Mesenteric fat pad (tissue), 1 donor: ENCODE measurements around the gene WFDC2. TPM values are rescaled to one million over a fixed set of nuclear protein-coding genes. Genes with fewer than 3 reads are reported as not detected.

ENCODE experiments used
- DNase-seq: peaks from one replicate; pipeline ENCODE4 v3.0.0-alpha.2; 2020; ENCODE audit warnings: low spot score
- microRNA-seq: library from miRNA; unstranded; fragments of <30 nt; microRNA quantifications from one replicate; pipeline ENCODE4 v1.2.0, GENCODE V29; 2020; ENCODE audit warnings: borderline number of aligned reads
- total RNA-seq: library from RNA; stranded (reverse); fragmentation: NEBNext Ultra II Directional; extraction: Animal tissue kit (Norgen Biotek cat#: 25700); gene quantifications from one replicate; pipeline ENCODE4 v1.2.1, GENCODE V29; 2021
- donor health status: DM: yes; HTN: yes; CAD: no.

The WFDC2 gene
- total RNA-seq, 1 donor from 2014 or later = not detected

DNA sequence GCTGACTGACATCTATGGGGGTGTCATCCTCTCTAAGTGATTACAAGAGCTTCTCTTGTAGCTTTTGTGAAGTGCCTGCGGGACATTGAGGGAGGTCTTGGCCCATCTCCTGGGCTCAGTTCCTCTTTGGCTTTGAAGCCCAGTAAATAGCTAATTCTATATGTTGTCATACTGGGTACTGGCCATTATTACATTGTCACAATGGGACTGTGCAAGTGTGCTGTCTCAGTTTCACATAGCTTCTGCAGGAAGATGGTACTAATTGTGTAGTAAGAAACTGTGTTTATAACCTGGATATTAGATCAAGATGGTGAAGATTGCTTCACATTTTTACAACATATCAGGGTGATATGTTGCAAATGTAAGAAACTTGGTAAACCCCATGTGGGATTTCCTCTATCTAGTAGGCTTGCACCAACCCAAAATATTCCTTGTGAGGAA, 26.0 kb downstream of the WFDC2 start:
- DNase-seq = no peak

DNA sequence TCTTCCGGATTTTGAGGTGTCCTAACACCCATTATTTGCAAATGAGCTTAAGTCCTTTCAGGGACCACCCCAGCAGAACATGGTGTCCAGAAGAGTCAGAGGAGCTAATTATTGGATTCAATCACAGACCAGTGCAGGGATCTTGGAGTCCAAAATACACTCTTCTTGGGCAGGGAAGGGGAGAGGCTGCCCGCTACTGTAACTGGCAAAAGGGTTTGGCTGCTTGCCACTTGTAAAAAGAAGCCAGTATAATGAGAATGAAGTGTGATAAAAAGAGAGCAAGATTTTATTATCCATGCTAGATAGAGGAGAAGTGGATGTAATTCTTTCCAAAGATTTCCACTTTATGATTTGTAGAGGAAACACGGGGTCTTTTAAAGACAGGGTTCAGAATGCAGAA, 26.6 kb downstream of the WFDC2 start:
- no peak for DNase-seq

DNA sequence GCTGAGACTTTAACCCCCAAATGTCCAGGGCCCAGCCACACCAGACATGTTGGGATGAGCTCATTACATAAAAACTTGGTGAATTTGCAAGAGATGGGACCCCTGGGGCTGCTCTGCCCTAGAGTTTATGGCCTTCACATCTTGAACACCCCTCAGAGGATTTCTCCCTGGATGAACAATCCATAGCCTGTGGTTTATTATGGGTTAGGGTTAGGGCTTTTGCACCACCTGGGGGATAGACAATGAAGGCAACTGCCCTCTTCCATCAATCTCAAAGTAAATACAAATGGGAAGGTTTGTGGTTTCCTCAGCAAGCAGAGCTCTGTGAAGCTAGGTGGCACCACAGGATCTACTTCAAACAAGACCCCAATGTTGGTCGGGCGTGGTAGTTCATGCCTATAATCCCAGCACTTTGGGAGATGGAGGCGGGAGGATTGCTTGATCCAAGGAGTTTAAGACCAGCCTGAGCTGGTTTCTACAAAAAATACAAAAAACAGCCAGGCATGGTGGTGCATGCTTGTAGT, 28.5 kb downstream of the WFDC2 start:
- no peak for DNase-seq

DNA sequence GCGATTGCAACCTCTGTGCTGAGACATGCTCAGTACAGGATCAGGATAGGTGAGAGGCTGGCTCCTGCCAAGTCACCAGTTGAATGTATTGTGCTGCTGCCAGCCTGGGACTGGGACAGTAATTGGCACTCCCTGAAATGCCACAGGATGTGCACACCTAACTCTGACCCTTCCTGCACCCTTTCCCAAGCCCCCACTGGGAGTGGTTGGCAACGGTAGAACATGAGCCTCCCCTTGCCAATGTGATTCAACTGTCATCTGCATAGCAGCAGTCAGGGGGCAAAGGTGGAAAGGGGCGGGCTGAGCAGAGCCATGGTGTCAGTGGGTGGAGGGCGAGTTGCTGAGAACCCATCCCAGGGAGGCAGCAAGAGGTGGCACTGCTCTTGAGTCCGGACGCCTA, 30.5 kb downstream of the WFDC2 start:
- DNase-seq = no peak

DNA sequence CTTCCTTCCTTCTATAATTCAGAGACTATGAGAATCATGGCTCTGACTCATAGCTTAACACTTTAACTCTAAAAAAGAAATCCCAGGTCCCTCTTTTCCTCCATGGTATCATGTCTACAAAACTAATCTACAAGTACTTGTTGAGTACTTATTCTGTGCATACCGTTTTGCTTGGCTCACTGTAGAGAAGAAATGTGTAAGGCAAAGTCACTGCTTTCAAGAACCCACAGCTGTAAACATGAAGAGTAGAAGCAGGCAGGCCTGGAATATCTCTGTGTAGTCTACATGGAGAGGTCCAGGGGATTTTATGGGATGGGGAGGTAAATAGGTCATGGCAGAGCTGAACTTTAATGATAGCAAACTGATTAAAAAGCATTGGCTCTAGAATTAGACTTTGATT, 32.0 kb downstream of the WFDC2 start:
- DNase-seq = no peak

DNA sequence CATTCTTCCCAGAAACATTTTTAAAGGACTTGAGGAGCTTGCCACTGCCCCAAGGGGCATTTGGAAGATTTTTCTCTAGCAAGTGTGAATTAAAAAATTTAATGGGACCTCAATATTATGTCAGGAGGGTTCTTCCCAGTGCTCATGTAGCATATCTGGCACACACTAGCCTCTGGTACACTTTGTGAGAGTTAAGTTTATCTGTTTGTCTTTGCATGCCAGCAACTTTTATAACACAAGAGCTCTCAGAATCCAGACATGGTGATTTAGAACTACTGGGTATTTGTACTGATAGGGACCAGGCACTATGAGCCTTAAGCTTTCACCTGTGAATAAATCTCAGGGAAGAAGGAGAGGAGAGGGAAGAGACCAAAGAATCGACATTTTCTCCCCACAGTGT, 33.0 kb downstream of the WFDC2 start:
- DNase-seq = no peak

DNA sequence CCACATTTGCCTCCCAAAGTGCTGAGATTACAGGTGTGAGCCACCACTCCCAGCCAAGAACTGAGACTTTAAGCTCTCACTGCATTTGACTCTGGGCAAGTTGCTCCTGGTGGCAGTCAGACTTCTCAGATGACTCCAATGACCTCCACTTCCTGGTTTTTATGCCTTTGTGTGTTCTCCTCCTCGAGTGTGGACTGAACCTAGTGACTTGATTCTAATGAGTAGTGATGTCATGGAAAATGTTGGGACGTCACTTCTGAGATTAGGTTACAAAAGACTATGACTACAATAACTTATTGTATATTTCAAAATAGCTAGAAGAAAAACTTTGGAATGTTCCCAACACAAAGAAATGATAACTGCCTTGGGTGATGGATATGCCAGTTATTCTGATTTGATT, 33.9 kb downstream of the WFDC2 start:
- no peak for DNase-seq

DNA sequence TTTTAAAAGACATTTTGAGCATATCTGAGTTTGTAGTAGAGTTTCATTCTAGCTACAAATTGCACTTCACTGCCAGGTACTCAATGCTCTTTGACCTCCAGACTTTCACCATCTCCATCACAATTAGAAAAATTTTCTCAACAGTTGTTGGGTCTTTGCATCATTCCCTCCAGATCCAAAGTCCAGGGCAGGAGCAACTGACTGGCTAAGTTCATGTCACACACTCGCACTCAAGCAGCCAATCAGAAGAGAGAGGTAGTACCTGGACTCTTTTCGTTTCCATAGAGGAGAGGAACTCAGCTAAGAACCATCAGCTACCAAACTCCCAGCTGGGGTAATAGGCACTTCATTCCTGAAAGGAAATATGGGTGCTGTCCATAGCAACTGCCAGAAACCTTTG, 36.8 kb downstream of the WFDC2 start:
- no peak for DNase-seq

DNA sequence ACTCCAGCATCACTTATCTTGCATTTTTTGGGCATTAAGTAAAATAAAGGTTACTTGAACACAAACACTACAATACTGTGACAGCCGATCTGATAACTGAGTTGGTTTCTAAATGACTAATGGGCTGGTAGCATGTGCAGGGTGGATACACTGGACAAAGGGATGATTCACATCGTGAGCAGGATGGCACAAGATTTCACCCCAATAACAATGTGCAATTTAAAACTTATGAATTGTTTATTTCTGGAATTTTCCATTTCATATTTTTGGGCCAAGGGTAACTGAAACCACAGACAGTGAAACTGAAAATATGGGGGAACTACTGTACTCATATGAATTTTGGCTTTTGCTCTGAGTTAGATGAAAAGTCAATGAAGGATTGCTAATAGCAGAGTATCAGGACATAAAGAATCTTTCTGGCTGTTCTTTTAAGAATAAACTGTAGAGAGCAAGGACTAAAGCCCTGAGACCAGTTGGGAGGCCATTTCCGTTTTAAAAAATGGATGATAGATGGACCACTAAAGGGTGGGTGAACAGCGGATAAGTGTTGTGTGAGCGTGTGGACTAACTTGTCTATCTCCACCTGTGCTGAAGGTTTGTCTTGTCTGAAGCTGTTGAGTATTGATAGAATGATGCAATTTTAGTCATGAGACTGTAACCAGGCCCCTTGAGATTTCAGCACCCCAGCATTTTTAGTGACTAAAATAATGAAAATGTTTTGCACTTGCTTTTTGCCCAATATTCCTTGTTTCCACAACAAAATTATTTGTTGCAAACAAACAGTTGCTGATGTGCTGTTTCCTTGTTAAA, 37.7 kb downstream of the WFDC2 start:
- no peak for DNase-seq

DNA sequence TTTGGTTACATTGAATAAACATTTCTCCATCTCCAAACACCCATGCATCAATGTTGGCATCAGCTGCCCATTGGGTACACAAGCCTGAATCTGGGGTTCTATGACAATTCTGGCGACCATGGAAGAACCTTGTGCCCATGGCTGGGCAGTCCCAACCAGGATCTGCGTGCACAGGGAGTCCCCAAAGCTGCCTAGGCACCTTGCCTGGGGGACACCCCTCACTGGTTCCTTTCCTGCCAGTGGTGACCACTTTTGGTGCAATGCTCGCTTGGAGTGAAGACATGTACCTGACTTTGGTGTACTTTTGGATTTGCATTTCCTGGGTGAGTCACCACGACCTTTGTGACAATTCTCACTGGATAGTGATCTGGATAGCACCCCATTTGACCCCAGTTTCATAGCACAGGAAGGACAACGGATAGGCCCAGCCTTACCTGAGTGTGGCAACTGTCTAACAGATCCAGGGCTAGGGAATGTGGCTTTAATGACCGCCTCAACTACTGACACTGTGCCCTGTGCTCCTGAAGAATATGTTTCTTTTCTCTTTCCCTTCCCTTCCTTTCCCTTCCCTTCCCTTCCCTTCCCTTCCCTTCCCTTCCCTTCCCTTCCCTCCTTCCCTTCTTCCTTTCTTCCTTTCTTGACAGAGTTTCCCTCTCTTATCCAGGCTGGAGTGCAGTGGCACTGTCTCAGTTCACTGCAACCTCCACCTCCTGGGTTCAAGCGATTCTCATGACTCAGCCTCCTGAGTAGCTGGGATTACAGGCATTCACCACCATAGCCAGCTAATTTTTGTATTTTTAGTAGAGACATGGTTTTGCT, 38.7 kb downstream of the WFDC2 start:
- no peak for DNase-seq

DNA sequence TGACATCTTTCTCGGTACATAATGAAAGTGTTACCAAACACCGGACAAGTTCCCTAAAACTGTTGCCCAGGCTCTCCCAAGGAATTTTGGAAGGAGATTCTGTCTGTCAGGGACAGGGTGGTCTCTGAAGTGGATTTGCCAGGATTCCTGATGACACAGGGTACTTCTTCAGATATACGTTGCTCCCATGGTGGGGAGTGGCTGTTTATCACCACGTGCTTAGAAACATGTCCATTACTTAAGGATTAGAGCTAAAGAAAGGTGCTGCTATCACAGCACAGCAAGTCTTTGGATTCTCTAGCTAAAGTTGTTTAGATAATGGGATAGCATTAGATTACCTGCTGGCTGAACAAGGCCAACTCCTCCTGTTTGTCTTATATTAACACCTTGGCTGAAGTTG, 39.5 kb downstream of the WFDC2 start:
- DNase-seq = no peak

DNA sequence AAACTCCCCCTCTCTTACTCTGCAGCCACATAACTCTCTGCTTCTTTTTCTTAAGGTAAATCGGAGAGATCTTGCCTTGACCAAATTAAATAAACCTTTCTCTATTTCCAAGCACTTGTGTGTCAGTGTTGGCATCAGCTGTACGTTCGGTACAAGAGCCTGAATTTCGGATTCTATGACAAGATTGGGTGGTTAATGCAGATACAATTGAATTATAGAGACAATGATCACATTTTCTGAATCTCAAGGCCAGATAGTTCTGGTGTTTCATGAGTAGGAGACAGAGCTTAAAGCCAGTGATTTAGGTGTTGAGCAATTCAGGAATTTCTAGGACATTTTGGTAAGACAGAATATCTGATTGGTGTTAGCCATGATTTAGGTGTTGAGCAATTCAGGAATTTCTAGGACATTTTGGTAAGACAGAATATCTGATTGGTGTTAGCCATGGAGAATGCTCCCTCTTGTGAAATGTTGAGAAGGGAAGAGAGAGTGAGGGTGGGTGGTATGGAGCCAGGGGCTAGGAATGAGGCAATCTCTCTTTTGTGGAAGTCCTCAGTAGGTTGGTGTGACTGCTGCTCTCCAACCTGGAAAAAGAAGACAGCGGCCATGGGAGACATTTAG, 40.8 kb downstream of the WFDC2 start:
- DNase-seq = no peak

DNA sequence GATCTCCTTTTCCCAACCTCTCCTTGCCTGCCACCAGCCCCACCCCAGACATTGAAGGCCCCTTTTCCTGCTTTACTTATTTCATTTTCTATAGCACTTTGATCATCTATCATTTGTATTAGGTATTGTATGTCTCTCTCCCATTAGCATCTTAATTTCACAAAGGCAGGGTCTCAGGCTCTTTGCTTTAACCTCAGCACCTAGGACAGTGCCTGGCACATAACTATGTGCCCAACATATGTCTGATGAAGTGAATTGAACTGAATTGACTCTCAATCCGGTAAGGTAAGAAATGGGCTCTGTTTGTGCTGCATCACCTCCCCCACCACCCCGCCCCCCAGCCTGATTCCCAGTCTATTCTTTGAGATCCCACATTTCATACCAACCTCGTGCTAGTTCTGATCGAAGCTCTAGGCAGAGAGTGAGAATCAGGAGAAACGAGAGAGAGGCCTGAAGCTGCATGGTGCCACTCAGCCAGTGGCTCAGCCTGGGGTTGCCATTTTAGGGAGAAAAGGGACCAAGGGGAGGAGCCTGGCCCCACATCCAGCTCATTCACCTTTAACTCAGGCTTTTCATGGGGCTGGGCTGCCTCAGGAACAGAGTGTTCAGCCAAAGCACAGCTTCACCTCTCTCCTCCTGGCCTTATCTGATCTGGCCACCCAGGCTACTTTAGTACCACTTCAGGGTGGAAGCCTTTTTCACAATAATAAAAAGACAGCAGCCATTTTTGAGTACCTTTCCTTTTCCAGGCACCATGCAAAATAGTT, 45.8 kb downstream of the WFDC2 start, which contains the start of gene SPINT3:
Gene SPINT3 (minus strand): TSS at position 476 of the 767 bp plus-strand sequence. CDS start 14 bp downstream, at position 462.
- no peak for DNase-seq

DNA sequence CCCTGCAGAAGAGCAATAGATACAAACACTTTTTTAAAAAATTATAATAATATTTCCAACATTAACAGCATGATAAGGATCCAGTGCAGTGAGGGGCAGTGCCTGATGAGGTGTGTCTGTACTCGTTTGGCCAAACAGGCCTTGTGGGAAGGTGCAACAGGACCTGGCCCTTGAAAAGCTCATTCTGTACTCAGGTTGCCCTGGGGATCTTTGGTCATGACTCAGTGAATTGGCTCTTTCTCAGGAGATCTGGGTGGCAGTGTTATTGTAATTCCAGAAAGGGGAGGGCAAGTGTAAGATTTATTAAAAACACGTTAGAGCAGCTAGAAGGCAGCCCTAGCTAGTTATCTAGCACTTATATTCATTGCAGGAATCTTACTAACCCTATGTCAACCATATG, 48.7 kb downstream of the WFDC2 start:
- no peak for DNase-seq

DNA sequence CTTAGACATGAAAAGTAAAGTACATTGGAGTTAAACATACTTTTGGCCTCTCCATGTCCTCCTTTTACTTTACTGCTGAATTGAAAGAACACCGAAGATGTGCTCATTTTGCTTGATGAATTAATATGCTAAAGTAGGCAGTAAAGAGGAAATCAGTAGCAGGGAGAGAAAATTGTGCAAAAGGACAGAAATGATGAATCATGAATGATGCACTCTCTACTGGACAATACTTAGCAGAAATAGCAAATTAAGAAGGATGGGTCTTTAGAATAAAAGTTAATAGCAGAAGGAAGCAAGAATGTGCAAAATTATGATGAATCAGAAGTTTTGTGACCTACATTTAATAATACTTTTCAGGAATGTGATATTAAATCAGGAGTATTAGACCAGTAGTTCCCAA, 54.3 kb downstream of the WFDC2 start:
- DNase-seq = no peak

DNA sequence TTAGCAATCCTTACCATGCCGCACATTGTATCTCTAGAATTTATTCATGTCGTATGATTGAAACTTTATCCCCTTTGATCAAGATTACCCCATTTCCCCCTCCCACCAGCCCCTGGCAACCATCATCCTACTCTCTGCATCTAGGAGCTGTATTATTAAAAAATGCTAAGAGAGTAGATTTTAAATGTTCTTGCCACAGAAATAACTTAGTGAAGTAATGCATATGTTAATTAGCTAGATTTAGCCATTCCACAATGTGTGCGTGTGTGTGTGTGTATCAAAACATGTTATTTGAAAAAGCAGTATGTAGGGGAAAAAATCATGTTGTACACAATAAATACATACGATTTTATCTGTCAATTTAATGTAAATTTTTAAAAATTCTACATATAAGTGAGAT, 57.7 kb downstream of the WFDC2 start:
- no peak for DNase-seq

Small RNAs within 50 kb of the gene (microRNA-seq; reads per million reads assigned to microRNA genes)
- not detected for gene MIR6812

Other genes with a start within 250 kb of the WFDC2 start
- gene SEMG2, start 248.4 kb upstream of the WFDC2 start, total RNA-seq = not detected
- gene SLPI, start 215.2 kb upstream of the WFDC2 start, total RNA-seq = 16.5 TPM
- not detected for gene RBPJL, start 162.9 kb upstream of the WFDC2 start, total RNA-seq
- gene MATN4, start 161.5 kb upstream of the WFDC2 start, total RNA-seq = not detected
- 81.6 TPM for gene SDC4, start 121.3 kb upstream of the WFDC2 start, total RNA-seq
- 23.8 TPM for gene SYS1, start 106.6 kb upstream of the WFDC2 start, total RNA-seq
- gene TP53TG5, start 91.4 kb upstream of the WFDC2 start, total RNA-seq = not detected
- 28.7 TPM for gene DBNDD2, start 61.5 kb upstream of the WFDC2 start, total RNA-seq
- gene PIGT, start 53.6 kb upstream of the WFDC2 start, total RNA-seq = 90.9 TPM
- gene SPINT3, start 45.9 kb downstream of the WFDC2 start, total RNA-seq = not detected
- gene WFDC6, start 69.7 kb downstream of the WFDC2 start, total RNA-seq = not detected
- gene EPPIN, start 77.6 kb downstream of the WFDC2 start, total RNA-seq = not detected
- not detected for gene WFDC8, start 109.5 kb downstream of the WFDC2 start, total RNA-seq
- gene WFDC10A, start 160.0 kb downstream of the WFDC2 start, total RNA-seq = not detected
- not detected for gene WFDC9, start 161.5 kb downstream of the WFDC2 start, total RNA-seq
- not detected for gene WFDC11, start 200.5 kb downstream of the WFDC2 start, total RNA-seq
- gene WFDC13, start 232.3 kb downstream of the WFDC2 start, total RNA-seq = not detected
- not detected for gene WFDC10B, start 235.3 kb downstream of the WFDC2 start, total RNA-seq